Neutrophil (primary cell): ENCODE data around the gene SUGP2.

Source experiments
- H3K27ac ChIP-seq: fragments of 200-600 bp; sonication (generic); 2 replicates; pipeline ENCODE4 v1.5.1; 2016; ENCODE audit warnings: mild to moderate bottlenecking, moderate library complexity
- H3K27me3 ChIP-seq: fragments of 200-600 bp; sonication (generic); 2 replicates; pipeline ENCODE4 v1.6.0; 2016; ENCODE audit warnings: mild to moderate bottlenecking
- H3K36me3 ChIP-seq: fragments of 200-600 bp; sonication (generic); 2 replicates; pipeline ENCODE4 v1.5.1; 2017
- H3K4me1 ChIP-seq, 2 experiments: fragments of 200-600 bp in 1 of 2; sonication (generic) in 1 of 2; 1 replicate in 1 of 2; 2 replicates in 1 of 2; pipeline versions ENCODE4 v1.5.1 to v1.6.1; 2013 to 2016; ENCODE audit warnings: low read depth in 1 of 2, low read length in 1 of 2, mild to moderate bottlenecking in 1 of 2, moderate library complexity in 1 of 2; ENCODE audit not compliant: control insufficient read depth in 1 of 2, insufficient read depth in 1 of 2
- H3K4me3 ChIP-seq, 2 experiments: fragments of 200-600 bp in 1 of 2; sonication (generic) in 1 of 2; 1 replicate in 1 of 2; 2 replicates in 1 of 2; pipeline ENCODE4 v1.5.1; 2013 to 2016; ENCODE audit warnings: low read depth in 1 of 2, low read length in 1 of 2, mild to moderate bottlenecking in 1 of 2, moderate library complexity in 1 of 2
- H3K9me3 ChIP-seq: fragments of 200-600 bp; sonication (generic); 2 replicates; pipeline ENCODE4 v1.5.1; 2016
- TF ChIP-seq, protein P1 (sequence below): fragments of 200-600 bp; sonication (generic); IDR thresholded peaks from 2 replicates; pipeline ENCODE4 v1.5.1; 2016; ENCODE audit warnings: antibody characterized with exemption

Gene SUGP2

GRCh38 chr19:19076476-19076875 is 43.2 kb upstream of the SUGP2 start:
- Histone ChIP-seq H3K4me1 (peaks cover 17 to 26% of the 10 kb centered on the region in 2 experiments), H3K27me3 (no peaks in the 10 kb centered on the region), H3K9me3 (no peaks in the 10 kb centered on the region), H3K4me3 (no peak overlapping the region), H3K27ac (peak overlapping the region; percentile 50), H3K36me3 (no peaks in the 10 kb centered on the region)
- TF ChIP-seq, protein P1, sequence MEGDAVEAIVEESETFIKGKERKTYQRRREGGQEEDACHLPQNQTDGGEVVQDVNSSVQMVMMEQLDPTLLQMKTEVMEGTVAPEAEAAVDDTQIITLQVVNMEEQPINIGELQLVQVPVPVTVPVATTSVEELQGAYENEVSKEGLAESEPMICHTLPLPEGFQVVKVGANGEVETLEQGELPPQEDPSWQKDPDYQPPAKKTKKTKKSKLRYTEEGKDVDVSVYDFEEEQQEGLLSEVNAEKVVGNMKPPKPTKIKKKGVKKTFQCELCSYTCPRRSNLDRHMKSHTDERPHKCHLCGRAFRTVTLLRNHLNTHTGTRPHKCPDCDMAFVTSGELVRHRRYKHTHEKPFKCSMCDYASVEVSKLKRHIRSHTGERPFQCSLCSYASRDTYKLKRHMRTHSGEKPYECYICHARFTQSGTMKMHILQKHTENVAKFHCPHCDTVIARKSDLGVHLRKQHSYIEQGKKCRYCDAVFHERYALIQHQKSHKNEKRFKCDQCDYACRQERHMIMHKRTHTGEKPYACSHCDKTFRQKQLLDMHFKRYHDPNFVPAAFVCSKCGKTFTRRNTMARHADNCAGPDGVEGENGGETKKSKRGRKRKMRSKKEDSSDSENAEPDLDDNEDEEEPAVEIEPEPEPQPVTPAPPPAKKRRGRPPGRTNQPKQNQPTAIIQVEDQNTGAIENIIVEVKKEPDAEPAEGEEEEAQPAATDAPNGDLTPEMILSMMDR: no peak

- Histone ChIP-seq H3K36me3 (no peaks in the 10 kb centered on the region), H3K4me3 (no peak overlapping the region), H3K9me3 (no peaks in the 10 kb centered on the region), H3K27ac (no peak overlapping the region), H3K27me3 (no peaks in the 10 kb centered on the region), H3K4me1 (peaks cover 17 to 26% of the 10 kb centered on the region in 2 experiments)
- TF ChIP-seq, protein P1: no peak
Measured at GRCh38 chr19:19075126-19075525, 41.8 kb upstream of the SUGP2 start.

GRCh38 chr19:19074196-19074882 is 41.0 kb upstream of the SUGP2 start:
- Histone ChIP-seq H3K4me3 (no peak overlapping the region), H3K36me3 (no peaks in the 10 kb centered on the region), H3K9me3 (no peaks in the 10 kb centered on the region), H3K27me3 (no peaks in the 10 kb centered on the region), H3K4me1 (peaks cover 17 to 26% of the 10 kb centered on the region in 2 experiments), H3K27ac (no peak overlapping the region)
- TF ChIP-seq, protein P1: no peak

- Histone ChIP-seq H3K27ac (no peak overlapping the region), H3K9me3 (no peaks in the 10 kb centered on the region), H3K27me3 (no peaks in the 10 kb centered on the region), H3K36me3 (no peaks in the 10 kb centered on the region), H3K4me1 (peaks cover 7 to 16% of the 10 kb centered on the region in 2 experiments), H3K4me3 (no peak overlapping the region)
- TF ChIP-seq, protein P1: no peak
Measured at GRCh38 chr19:19071897-19072296, 38.6 kb upstream of the SUGP2 start.

DNA sequence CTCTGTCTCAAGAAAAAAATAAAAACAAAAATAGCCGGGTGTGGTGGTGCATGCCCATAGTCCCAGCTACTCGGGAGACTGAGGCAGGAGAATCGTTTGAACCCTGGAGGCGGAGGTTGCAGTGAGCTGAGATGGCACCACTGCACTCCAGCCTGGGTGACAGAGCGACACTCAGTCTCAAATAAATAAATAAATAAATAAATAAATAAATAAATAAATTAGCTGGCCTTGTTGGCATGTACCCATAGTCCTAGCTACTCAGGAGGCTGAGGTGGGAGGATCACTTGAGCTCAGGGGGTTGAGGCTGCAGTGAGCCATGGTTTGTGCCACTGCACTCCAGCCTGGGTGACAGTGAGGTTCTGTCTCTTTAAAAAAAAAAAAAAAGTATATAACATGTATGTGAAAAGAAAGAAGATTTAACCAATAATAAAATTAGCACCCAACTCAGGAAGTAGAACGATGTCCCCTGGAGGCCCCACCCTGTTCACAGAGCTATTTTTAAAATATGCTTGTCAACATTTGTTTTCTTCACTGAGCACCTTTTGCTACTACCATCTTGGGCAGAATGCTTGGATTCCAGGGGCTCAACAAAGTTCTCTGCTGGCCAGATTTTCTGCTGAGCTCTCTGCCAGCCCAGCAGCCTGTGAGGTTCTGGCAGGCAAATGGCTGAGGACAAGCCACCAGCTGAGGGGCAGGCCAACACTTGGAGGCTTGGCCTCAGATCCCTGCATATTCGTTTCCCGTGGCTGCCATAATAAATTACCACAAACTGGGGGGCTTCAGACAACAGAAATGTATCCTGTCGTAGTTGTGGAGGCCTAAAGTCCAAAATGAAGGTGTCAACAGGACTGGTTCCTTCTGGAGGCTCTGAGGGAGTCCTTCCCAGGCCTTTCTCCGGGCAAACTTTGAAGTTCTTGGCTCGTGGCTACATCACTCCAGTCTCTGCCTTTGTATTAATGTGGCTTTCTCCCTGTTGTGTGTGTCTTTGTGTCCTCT is 35.6 kb upstream of the SUGP2 start:
- H3K4me3 ChIP-seq: no peak overlapping the region
- no peaks in the 10 kb centered on the region for H3K27me3 ChIP-seq
- no peaks in the 10 kb centered on the region for H3K36me3 ChIP-seq
- TF ChIP-seq, protein P1: no peak
- peaks cover 16 to 21% of the 10 kb centered on the region in 2 experiments for H3K4me1 ChIP-seq
- no peaks in the 10 kb centered on the region for H3K9me3 ChIP-seq
- H3K27ac ChIP-seq: no peak overlapping the region
